Measurements from ENCODE around the gene PNMA8C.

- no peak for TF ChIP-seq POLR2A (IDR thresholded peaks at IDR 0.05; ENCODE audit: low read depth, low read length)
- TF ChIP-seq POLR2AphosphoS5 (IDR thresholded peaks at IDR 0.05; ENCODE audit: insufficient read depth, low read depth, low read length) = no peak
- TF ChIP-seq EZH2 (IDR thresholded peaks at IDR 0.05; ENCODE audit: borderline replicate concordance, low read depth, low read length, severe bottlenecking) = no peak
- TF ChIP-seq CTCF (IDR thresholded peaks at IDR 0.05; ENCODE audit: extremely low read depth in 1 of 2, insufficient read depth in 1 of 2, low read depth in 1 of 2, low read length in 2 of 2) = no peak
- TF ChIP-seq MYC (IDR thresholded peaks at IDR 0.05; ENCODE audit: low read depth, low read length) = no peak
- TF ChIP-seq MAX (IDR thresholded peaks at IDR 0.05; ENCODE audit: insufficient read depth, insufficient read length) = no peak
These were observed 47.2 kb upstream of the PNMA8C start for GRCh38 chr19:46475986-46476385.
